SK-N-SH treated with all-trans-retinoic acid at 6 μM for 48 hours (cell line): Measurements from ENCODE around the gene MICB.

Experiments
- RARB ChIP-seq: fragments of 250-450 bp; sonication (Bioruptor Pico); IDR thresholded peaks from 2 replicates; pipeline ENCODE4 v1.8.0; 2021; ENCODE audit warnings: mild to moderate bottlenecking, moderate library complexity
- SNAI2 ChIP-seq: fragments of 250-450 bp; sonication (Bioruptor Pico); IDR thresholded peaks from 2 replicates; pipeline ENCODE4 v1.5.0; 2020; ENCODE audit warnings: mild to moderate bottlenecking, moderate library complexity
- TSHZ2 ChIP-seq: fragments of 250-450 bp; sonication (Bioruptor Pico); IDR thresholded peaks from 2 replicates; pipeline ENCODE4 v1.5.0; 2020; ENCODE audit warnings: mild to moderate bottlenecking, moderate library complexity
- ZC3H10 ChIP-seq: fragments of 250-450 bp; sonication (Bioruptor Pico); IDR thresholded peaks from 2 replicates; pipeline ENCODE4 v1.5.1; 2021; ENCODE audit warnings: mild to moderate bottlenecking, moderate library complexity
- ZFP3 ChIP-seq: fragments of 250-450 bp; sonication (Bioruptor Pico); IDR thresholded peaks from 2 replicates; pipeline ENCODE4 v1.5.0; 2020; ENCODE audit warnings: mild to moderate bottlenecking, moderate library complexity
- ZFP30 ChIP-seq: fragments of 450-650 bp; formaldehyde crosslinking; IDR thresholded peaks from 2 replicates; pipeline ENCODE4 v1.5.0; 2022; ENCODE audit warnings: mild to moderate bottlenecking, moderate library complexity

- TF ChIP-seq ZFP30 (no peak), ZC3H10 (CRISPR knock-in tag) (no peak), ZFP3 (CRISPR knock-in tag) (no peak), RARB (CRISPR knock-in tag) (no peak), SNAI2 (CRISPR knock-in tag) (no peak), TSHZ2 (CRISPR knock-in tag) (no peak)
Observed at GRCh38 chr6:31479151-31479932, 18.6 kb upstream of the MICB start.
